ENCODE results near the gene NCF4. TPM values are rescaled to one million over a fixed set of nuclear protein-coding genes. Genes with fewer than 3 reads are reported as not detected.

Gene NCF4
- total RNA-seq, 1 experiment from 2014 or later = not detected

DNA sequence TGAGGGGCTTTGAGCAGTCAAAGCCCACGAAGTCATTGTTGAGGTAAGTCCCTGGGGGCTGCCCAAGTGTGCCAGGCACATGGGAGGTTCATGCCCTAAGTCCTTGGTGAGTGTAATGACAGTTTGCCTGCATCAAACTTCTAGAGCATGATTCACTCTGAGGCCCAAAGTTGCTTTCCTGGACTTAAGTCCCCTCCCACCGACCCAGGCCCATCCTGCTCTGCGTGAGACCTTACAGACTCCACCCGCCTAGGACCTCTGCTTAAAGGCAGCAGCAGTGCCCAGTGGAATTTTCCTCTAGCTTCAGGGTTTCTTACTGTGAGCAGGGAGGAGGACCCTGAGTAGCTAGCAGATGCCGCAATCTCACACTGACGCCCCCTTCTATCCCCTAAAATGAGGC, 38.2 kb upstream of the NCF4 start:
- BruUV-seq (replicated peaks) = no TSS peak
- TF ChIP-seq, protein P1, sequence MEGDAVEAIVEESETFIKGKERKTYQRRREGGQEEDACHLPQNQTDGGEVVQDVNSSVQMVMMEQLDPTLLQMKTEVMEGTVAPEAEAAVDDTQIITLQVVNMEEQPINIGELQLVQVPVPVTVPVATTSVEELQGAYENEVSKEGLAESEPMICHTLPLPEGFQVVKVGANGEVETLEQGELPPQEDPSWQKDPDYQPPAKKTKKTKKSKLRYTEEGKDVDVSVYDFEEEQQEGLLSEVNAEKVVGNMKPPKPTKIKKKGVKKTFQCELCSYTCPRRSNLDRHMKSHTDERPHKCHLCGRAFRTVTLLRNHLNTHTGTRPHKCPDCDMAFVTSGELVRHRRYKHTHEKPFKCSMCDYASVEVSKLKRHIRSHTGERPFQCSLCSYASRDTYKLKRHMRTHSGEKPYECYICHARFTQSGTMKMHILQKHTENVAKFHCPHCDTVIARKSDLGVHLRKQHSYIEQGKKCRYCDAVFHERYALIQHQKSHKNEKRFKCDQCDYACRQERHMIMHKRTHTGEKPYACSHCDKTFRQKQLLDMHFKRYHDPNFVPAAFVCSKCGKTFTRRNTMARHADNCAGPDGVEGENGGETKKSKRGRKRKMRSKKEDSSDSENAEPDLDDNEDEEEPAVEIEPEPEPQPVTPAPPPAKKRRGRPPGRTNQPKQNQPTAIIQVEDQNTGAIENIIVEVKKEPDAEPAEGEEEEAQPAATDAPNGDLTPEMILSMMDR (conservative IDR thresholded peaks at IDR 0.05; ENCODE audit: low read depth, low read length) = no peak
- TF ChIP-seq EZH2 (IDR thresholded peaks at IDR 0.05; ENCODE audit: borderline replicate concordance, low read depth, low read length, poor library complexity, severe bottlenecking) = no peak
- intact Hi-C loops (cut with micrococcal nuclease; ENCODE audit: unreplicated experiment) = no loop called here
- Histone ChIP-seq H3K36me3 (ENCODE audit: insufficient read depth, low read length, poor library complexity, severe bottlenecking) (no peaks in the 10 kb centered on the region), H3K4me3 (ENCODE audit: low read depth, low read length, poor library complexity, severe bottlenecking) (no peak overlapping the region), H3K27ac (ENCODE audit: low read depth, low read length, poor library complexity, severe bottlenecking) (no peak overlapping the region), H3K4me1 (ENCODE audit: insufficient read depth, low read length, poor library complexity, severe bottlenecking) (no peaks in the 10 kb centered on the region), H3K9me3 (ENCODE audit: low read depth, low read length, poor library complexity, severe bottlenecking) (no peaks in the 10 kb centered on the region), H3K27me3 (replicated peaks; ENCODE audit: insufficient read depth, low read depth, low read length, poor library complexity) (peaks cover 22% of the 10 kb centered on the region)
- DNase-seq (ENCODE audit: low spot score) = no peak
- ChIA-PET POLR2A (ENCODE audit: low non-redundant PET) (no interaction called here), CTCF (interaction anchor here (0.6 kb wide), 1 partner anchor 1273 kb away, joined by 4 read pairs; no protein-coding TSS in a partner anchor)

DNA sequence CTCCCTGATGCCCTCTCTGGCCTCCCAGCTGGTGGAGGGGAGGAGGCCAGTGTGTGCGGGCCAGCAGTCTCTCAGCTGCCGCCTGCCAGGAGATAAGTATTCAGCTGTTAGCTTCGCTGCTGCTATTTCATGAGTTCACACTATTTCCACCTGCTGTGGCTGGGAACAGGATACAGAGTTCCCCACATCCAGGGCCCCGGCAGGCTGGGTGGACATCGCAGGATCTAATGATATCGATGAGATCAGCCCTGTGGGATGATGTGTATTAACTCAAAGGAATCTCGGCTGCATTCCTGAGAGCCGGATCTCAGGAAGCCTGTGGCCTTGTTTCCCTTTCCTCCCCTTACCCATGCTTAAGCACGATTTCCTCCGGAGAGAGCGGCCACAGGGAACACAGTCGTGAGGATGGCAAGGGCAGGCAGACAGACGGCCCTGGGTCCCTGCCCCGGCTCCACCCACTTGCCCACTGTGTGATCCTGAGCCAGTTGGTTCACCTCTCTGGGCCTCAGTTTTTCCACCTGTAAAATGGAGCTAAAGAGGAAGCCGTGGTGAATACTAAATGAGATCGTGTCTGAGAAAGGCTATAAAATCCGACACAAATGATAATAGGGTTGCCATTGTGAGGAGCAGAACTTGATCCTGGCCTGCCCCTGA, 37.5 kb upstream of the NCF4 start:
- CTCF ChIA-PET = no interaction called here

DNA sequence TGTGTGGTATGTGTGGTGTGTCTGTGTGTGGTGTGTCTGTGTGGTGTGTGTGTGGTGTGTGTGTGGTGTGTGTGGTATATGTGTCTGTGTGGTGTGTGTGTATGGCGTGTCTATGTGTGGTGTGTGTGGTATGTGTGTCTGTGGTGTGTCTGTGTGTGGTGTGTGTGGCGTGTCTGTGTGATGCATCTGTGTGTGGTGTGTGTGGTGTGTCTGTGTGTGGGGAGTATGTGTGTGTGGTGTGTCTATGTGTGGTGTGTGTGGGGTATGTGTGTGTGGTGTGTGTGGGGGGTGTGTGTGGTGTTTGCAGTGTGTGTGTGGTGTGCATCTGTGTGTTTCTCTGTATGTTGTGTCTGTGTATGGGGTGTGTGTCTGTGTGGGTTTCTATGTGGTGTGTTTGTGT, 36.2 kb upstream of the NCF4 start:
- no peak overlapping the region for H3K27ac ChIP-seq (ENCODE audit: low read depth, low read length, poor library complexity, severe bottlenecking)
- DNase-seq (ENCODE audit: low spot score) = no peak
- peaks cover 1% of the 10 kb centered on the region for H3K27me3 ChIP-seq (replicated peaks; ENCODE audit: insufficient read depth, low read depth, low read length, poor library complexity)
- BruUV-seq (replicated peaks) = no TSS peak
- intact Hi-C loops (cut with micrococcal nuclease; ENCODE audit: unreplicated experiment) = no loop called here
- no peaks in the 10 kb centered on the region for H3K36me3 ChIP-seq (ENCODE audit: insufficient read depth, low read length, poor library complexity, severe bottlenecking)
- no peak overlapping the region for H3K4me3 ChIP-seq (ENCODE audit: low read depth, low read length, poor library complexity, severe bottlenecking)
- TF ChIP-seq, protein P1 (conservative IDR thresholded peaks at IDR 0.05; ENCODE audit: low read depth, low read length) = no peak
- TF ChIP-seq EZH2 (IDR thresholded peaks at IDR 0.05; ENCODE audit: borderline replicate concordance, low read depth, low read length, poor library complexity, severe bottlenecking) = no peak
- H3K4me1 ChIP-seq (ENCODE audit: insufficient read depth, low read length, poor library complexity, severe bottlenecking) = no peaks in the 10 kb centered on the region
- ChIA-PET CTCF (no interaction called here), POLR2A (ENCODE audit: low non-redundant PET) (no interaction called here)
- no peaks in the 10 kb centered on the region for H3K9me3 ChIP-seq (ENCODE audit: low read depth, low read length, poor library complexity, severe bottlenecking)

More for the DNA sequence above, 37.5 kb upstream of the NCF4 start:
- no peak for DNase-seq (ENCODE audit: low spot score)
- BruUV-seq (replicated peaks) = no TSS peak
- Histone ChIP-seq H3K4me1 (ENCODE audit: insufficient read depth, low read length, poor library complexity, severe bottlenecking) (no peaks in the 10 kb centered on the region), H3K9me3 (ENCODE audit: low read depth, low read length, poor library complexity, severe bottlenecking) (no peaks in the 10 kb centered on the region), H3K27ac (ENCODE audit: low read depth, low read length, poor library complexity, severe bottlenecking) (no peak overlapping the region), H3K36me3 (ENCODE audit: insufficient read depth, low read length, poor library complexity, severe bottlenecking) (no peaks in the 10 kb centered on the region), H3K4me3 (ENCODE audit: low read depth, low read length, poor library complexity, severe bottlenecking) (no peak overlapping the region), H3K27me3 (replicated peaks; ENCODE audit: insufficient read depth, low read depth, low read length, poor library complexity) (peaks cover 15% of the 10 kb centered on the region)
- intact Hi-C loops (cut with micrococcal nuclease; ENCODE audit: unreplicated experiment) = no loop called here
- POLR2A ChIA-PET (ENCODE audit: low non-redundant PET) = no interaction called here
- no peak for TF ChIP-seq EZH2 (IDR thresholded peaks at IDR 0.05; ENCODE audit: borderline replicate concordance, low read depth, low read length, poor library complexity, severe bottlenecking)
- TF ChIP-seq, protein P1 (conservative IDR thresholded peaks at IDR 0.05; ENCODE audit: low read depth, low read length) = no peak
